ENCODE data around the gene CYTH2.
"Not testable (repeated sequence)": the region's sequence is repeated elsewhere in the genome, so short reads cannot be mapped to it uniquely, and the experiment has no call there.

The CYTH2 gene

DNA sequence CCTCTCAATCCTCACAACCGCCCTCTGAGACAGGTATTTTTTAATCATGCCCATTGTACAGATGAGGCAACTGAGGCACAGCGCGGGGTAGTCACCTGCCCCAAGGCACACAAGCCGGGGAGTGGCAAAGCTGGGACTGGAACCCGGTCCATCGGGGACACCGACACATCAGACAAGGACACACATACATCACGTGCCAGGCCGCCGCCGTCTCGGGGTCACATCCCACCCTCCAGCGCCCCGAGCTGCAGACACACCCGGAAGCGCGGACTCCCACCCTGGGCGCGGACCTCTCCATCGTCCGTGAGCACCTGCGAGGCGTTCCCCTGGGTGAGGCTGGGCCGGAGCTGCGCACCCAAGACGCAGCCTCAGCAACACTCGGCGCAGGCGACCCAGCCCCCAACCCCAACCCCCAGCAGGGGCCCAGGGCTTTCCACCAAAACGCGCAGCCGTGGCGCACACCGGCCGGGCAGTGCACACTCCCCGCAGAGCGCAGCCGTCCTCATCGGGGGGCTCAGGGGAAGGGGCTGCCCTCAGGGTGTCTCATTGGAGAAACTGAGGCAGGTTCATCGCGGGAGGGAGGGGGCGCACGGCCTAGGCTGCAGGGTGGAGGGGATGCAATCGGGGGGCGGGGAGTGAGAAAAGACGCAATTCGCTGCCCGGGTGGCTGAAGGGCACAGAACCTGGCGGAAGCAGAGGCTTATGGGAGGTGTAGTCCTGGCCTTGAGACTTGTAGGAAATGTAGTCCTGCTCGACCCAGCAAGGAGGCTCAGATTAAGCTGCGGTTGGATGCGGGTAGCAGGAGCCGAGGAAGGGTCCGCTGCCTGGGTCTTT, 44.3 kb downstream of the CYTH2 start:
- DNase-seq: peak; percentile 86

DNA sequence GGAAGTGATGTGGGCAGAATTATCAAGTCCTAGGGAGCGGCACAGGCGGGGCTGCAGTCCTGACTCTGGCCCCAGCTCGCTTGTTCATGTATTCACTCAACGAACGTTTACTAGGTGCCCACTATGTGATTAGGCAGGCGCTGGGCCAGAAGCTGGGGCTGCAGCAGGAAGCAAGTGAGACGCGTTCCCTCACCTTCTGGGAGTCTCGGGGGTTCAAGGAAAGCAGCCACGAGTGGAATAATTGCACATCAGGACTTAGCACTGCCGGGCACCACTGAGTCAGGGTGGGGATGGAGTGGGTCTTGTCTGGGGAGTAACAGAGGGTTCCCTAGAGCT, 44.9 kb downstream of the CYTH2 start:
- DNase-seq: no peak

DNA sequence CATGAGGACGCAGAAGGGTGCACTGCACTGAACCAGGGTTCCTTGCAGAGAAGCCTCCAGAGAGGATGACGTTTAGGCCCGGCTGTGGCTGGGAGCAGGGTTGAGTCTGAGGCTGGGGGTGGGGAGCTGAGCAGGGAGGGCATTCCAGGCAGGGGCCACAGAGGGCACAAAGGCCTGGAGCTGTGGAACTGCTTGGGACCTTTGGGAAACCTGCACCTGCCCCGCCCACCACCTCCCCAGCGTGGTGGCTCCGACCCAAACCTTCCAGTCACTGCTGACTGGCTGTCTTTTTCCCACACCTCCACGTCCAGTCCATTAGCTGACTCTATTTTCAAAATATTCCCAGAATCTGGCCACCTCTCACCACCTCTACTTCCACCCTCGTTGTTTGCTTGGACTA, 47.4 kb downstream of the CYTH2 start:
- DNase-seq: no peak

DNA sequence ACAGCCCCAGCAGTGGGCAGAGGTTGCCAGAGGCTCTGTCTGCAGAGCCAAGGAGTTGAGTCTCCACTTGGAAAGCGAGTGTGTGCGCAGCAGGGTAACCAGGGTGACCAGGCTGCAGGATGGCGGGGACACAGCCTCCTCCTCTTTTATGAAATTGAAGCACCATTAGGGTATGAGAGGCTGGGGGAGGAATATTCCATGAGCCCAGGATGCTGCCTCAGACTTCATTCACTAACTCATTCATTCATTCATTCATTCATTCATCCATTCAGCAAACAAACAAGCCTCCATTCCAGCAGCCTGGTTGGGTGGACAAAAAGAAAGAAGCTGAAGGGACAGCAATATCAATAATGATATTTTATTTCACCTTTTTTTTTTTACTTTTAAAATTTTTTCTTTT, 49.0 kb downstream of the CYTH2 start:
- DNase-seq: no peak

DNA sequence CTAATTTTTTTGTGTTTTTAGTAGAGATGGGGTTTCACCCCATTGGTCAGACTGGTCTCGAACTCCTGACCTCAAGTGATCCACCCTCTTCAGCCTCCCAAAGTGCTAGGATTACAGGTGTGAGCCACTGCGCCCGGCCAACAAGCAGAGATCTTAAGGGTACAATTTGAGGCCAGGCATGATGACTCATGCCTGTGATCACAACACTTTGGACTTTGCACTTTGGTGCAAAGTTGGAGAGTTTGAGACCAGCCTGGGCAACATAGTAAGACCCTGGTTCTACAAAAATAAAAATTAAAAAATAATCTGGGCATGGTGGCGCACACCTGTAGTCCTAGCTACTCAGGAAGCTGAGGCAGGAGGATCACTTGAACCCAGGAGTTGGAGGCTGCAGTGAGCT, 50.3 kb downstream of the CYTH2 start:
- not testable (repeated sequence) for DNase-seq

DNA sequence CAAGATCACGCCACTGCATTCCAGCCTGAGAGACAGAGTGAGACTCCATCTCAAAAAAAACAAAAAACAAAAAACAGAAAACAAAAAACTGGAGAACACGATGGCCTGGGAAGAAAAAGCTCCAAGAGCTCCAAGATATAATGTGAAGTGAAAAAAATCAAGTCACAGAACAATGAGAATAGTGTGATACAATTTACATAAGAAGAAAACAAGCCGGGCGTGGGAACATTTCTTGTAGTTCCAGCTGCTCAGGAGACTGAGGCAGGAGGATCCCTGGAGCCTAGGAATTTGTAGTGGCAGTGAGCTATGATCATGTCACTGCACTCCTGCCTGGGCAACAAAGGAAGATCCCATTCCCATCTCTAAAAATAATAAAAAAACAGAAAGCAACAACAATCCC, 51.0 kb downstream of the CYTH2 start:
- DNase-seq: no peak

DNA sequence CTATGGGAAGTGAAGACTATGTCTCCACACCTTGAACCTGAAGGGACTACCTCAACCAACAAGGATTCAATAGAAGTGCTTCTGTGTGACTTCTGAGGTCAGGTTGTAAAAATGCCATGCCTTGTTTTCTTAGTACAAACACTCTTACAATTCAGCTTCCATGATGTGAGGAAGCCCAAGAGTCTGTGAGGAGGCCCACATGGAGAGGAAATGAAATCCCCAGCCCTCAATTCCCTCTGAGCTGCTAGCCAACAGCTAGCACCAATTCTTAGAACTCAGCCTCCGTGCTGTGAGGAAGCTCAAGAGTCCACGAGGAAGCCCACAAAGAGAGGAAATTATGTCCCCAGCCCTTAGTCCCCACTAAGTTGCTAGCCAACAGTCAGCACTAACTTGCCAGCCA, 55.1 kb downstream of the CYTH2 start:
- no peak for DNase-seq

DNA sequence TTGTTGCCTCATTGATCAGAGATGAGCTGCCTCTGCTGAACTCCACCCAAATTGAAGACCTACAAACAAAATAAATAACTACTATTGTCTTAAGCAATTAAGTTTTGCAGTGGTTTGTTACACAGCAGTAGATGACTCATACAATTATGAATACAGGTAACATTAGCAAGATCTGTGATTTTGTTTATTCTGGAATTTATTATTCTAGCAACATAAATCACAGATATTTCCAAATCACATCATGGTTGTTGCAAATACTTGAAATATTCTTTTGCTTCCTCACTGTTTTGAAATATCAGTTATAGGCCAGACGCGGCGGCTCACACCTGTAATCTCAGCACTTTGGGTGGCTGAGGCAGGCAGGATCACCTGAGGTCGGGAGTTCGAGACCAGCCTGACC, 55.6 kb downstream of the CYTH2 start:
- DNase-seq: no peak

DNA sequence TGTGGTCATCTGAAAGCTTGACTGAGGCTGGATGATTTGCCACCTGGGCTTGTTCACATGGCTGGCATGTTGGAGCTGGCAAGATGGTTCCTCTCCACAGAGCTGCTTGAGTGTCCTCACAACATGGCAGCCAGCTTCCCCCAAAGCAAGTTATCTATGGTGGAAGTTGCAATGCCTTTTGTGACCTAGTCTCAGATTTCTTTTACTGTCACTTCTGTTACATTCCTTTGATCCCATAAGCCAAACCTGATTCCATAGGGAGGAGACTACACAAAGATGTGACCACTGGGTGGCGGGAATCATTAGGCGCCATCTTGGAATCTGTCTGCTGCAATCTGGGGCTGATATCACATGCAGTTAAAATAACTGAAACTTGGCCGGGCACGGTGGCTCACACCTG, 60.0 kb downstream of the CYTH2 start:
- no peak for DNase-seq

DNA sequence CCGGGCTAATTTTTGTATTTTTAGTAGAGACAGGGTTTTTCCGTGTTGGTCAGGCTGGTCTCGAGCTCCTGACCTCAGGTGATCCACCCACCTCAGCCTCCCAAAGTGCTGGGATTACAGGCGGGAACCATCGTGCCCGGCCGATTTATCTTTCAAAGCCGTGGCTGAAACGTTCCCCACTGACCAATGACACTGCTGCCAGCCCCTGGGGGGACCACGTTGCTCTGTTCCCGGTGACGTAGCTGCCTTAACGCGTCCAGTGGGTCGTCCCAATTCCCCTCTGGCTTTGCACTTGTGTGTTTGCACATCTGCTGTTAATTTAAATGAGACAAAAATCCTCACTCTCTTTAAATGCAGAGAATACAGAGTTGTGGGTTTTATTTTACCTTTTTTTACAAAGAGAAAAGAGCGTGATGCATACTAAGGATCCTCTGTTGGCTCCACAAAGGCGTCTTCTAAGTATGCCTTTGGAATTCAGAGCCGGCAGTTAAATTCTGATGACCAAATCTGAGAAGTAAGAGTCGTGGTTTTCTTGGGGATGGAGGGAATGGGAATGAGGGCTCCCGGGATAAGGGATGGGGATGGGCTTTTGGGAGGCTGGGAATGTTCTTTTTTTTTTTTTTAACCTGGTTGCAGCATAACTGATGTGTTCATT, 61.0 kb downstream of the CYTH2 start:
- no peak for DNase-seq

DNA sequence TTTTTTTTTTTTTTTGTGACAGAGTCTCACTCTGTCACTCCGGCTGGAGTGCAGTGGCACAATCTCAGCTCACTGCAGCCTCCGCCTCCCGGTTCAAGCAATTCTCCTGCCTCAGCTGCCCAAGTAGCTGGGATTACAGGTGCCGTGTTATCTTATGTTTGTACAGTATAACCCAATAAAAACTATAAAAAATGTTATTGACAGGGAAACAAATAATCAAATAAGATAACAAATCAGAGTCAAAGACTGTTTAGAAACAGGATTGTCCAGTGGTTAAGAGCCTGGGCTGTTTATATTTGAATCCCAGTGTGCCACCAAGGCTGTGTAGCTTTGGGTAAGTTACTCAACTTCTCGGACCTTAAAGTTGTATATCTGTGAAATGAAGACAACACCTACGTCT, 61.6 kb downstream of the CYTH2 start:
- no peak for DNase-seq
